GM18870 (cell line): Measurements from ENCODE around the gene RNASEH1.
"Not testable (repeated sequence)": the region's sequence is repeated elsewhere in the genome, so short reads cannot be mapped to it uniquely, and the experiment has no call there.

Source experiments
- ATAC-seq: cut with Tn5 transposase; IDR thresholded peaks from one replicate; pipeline ENCODE4 v1.9.1; 2021; ENCODE audit warnings: moderate library complexity; ENCODE audit not compliant: unreplicated experiment

The RNASEH1 gene

GRCh38 chr2:3594493-3595281 lies 36.6 kb upstream of the RNASEH1 start, which contains the start of gene COLEC11:
Gene COLEC11, plus strand, starts transcription at chr2:3595112. Its CDS starts 9,229 bp downstream, at chr2:3604341.
- ATAC-seq, result no peak

- no peak for ATAC-seq
Measured at GRCh38 chr2:3589086-3589485, 31.0 kb upstream of the RNASEH1 start.

- no peak for ATAC-seq
Measured at GRCh38 chr2:3588084-3588483, 30.0 kb upstream of the RNASEH1 start.

GRCh38 chr2:3587432-3587831 lies 29.3 kb upstream of the RNASEH1 start:
- no peak for ATAC-seq

- no peak for ATAC-seq
Measured at GRCh38 chr2:3587021-3587420, 28.9 kb upstream of the RNASEH1 start.

- ATAC-seq, result no peak
Measured at GRCh38 chr2:3586220-3586619, 28.1 kb upstream of the RNASEH1 start.

- ATAC-seq, result no peak
Measured at GRCh38 chr2:3585261-3586109, 27.4 kb upstream of the RNASEH1 start.

GRCh38 chr2:3584608-3585260 lies 26.6 kb upstream of the RNASEH1 start:
- no peak for ATAC-seq

GRCh38 chr2:3584076-3584475 lies 25.9 kb upstream of the RNASEH1 start:
- no peak for ATAC-seq

- no peak for ATAC-seq
Measured at GRCh38 chr2:3581367-3582262, 23.5 kb upstream of the RNASEH1 start.

GRCh38 chr2:3580449-3580848 lies 22.3 kb upstream of the RNASEH1 start:
- no peak for ATAC-seq

- ATAC-seq, result no peak
Measured at GRCh38 chr2:3578987-3579386, 20.9 kb upstream of the RNASEH1 start.

GRCh38 chr2:3576263-3576630 lies 18.1 kb upstream of the RNASEH1 start:
- ATAC-seq, result not testable (repeated sequence)

GRCh38 chr2:3575534-3576262 lies 17.6 kb upstream of the RNASEH1 start:
- peak; percentile 13 for ATAC-seq

- no peak for ATAC-seq
Measured at GRCh38 chr2:3574155-3574554, 16.0 kb upstream of the RNASEH1 start.

- ATAC-seq, result no peak
Measured at GRCh38 chr2:3572620-3573019, 14.5 kb upstream of the RNASEH1 start.

GRCh38 chr2:3571284-3571683 lies 13.2 kb upstream of the RNASEH1 start:
- ATAC-seq, result no peak

GRCh38 chr2:3569656-3570055 lies 11.5 kb upstream of the RNASEH1 start:
- not testable (repeated sequence) for ATAC-seq

GRCh38 chr2:3566806-3567205 lies 8.7 kb upstream of the RNASEH1 start:
- ATAC-seq, result no peak

- ATAC-seq, result no peak
Measured at GRCh38 chr2:3565117-3565516, 7.0 kb upstream of the RNASEH1 start.
